KBM-7 (cell line): ENCODE data around the gene PIN1.
"Not testable (repeated sequence)": the region's sequence is repeated elsewhere in the genome, so short reads cannot be mapped to it uniquely, and the experiment has no call there.

Experiments used
- DNase-seq: peaks from one replicate; pipeline ENCODE4 v3.0.0-alpha.2; 2015
- in situ Hi-C: fragments of 300-500 bp; cut with MboI; formaldehyde crosslinking; loops from 2 replicates; pipeline ENCODE4 v1.14.3; 2020; ENCODE audit warnings: low sequenced_read_pairs, low pct_unique_long_range_greater_than_20kb, mixed read lengths

PIN1 gene

DNA sequence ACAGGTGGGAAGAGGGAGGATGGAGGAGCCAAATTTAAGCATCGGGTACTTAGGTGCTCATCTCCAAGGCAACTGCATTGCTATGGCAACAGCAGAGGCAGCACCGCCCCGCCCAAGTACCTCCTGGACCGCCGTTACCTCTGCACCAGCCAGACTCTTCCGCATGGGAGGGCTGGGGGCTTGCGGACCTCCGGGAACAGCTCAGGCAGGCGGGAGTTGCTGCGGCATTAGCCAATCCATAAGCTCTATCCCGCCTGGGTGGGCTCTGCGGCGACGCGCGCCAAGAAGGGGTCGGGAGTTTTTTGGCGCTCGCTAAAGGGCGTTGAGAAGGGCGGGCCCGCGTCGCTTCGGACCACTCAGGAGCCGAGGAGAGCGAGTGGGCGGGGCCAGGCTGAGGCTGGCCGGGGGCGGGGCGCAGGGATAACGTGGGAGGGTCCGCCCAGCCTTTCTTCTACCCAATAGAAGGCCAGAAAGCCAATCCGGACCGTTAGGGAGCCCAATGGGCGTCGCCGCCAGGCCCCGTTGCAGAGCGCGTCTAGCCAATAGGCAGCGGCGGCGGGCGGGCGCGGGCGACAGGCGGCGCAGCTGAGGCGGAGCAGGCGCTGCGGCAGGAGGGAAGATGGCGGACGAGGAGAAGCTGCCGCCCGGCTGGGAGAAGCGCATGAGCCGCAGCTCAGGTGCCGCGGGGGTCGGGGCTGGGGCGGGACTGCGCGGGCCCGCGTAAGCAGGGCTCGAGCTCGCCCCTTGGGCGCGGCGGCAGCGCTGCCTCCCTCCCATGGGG, at the start of gene PIN1:
TSS of gene PIN1 (plus strand) at position 593 of the 781 bp plus-strand sequence. CDS start at position 620, 27 bp downstream.
- in situ Hi-C loops, result no loop called here
- peak; percentile 99 for DNase-seq

GRCh38 chr19:9785367-9786331, 49.5 kb upstream of the PIN1 start:
- DNase-seq, result peak; percentile 95
- in situ Hi-C loops, result no loop called here

DNA sequence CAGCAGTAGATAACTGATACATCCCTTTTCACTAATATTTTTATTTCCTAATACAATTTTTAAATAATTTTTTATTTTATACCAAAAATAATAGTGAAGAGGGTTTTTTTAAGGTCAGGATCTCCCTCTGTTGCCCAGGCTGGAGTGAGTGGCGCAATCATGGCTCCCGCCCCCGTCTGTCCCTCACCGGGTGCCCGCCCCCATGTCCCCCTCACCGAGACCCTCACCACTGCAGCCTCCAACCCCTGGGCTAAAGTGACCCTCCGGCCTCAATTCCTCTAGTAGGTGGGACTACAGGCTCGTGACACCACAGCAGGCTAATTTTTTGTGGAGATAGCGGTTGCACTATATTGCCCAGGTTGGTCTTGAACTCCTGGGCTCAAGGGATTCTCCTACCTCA, 48.8 kb upstream of the PIN1 start:
- in situ Hi-C loops, result no loop called here
- no peak for DNase-seq

- no peak for DNase-seq
- in situ Hi-C loops, result no loop called here
Observed at GRCh38 chr19:9786819-9787218, 48.3 kb upstream of the PIN1 start.

GRCh38 chr19:9788604-9789003, 46.5 kb upstream of the PIN1 start:
- DNase-seq, in situ Hi-C loops: not testable (repeated sequence)

DNA sequence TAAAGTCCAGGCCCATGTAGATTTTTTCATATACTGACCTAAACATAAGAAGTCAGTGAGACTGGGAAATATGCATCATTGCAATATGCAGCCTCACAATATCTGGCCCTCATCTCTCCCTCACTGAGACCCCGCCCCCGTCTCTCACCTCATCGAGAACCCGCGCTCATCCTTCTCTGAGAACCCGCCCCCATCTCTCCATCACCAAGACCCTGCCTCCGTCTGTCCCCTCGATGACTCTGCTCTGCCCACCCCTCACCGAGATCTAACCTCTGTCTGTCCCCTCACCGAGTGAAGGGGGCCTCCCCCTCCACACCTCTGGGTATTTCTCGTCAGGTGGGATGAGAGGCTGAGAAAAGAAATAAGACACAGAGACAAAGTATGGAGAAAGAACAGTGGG, 46.1 kb upstream of the PIN1 start:
- in situ Hi-C loops, result no loop called here
- DNase-seq, result no peak

- in situ Hi-C loops, DNase-seq: not testable (repeated sequence)
Observed at GRCh38 chr19:9789579-9789978, 45.5 kb upstream of the PIN1 start.

- DNase-seq, in situ Hi-C loops: not testable (repeated sequence)
Observed at GRCh38 chr19:9791073-9791367, 44.1 kb upstream of the PIN1 start.

DNA sequence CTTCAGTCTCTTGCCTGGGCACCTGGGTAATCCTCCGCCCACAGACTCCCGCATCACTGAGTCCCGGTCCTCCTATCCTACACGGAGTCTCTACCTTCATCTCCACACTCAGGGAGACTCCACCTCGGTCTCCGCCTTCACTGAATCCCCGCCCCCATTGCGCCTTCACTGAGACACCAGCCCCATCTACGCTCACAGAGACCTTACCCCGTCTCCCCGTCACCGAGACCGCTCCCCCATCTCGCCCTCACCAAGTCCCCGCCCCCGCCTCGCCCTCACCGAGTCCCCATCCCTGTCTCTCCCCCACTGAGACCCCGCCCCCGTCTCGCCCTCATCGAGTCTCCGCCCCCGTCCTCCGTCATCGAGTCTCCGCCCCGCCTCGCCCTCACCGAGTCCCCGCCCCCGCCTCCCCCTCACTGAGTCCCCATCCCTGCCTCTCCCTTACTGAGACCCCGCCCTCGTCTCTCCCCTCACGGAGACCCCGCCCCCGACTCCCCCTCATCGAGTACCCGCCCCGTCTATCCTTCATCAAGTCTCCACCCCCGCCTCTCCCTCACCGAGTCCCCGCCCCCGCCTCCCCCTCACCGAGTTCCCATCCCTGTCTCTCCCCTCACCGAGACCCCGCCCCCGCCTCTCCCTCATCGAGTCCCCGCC, 43.4 kb upstream of the PIN1 start:
- peak; percentile 78 for DNase-seq
- in situ Hi-C loops, result no loop called here

DNA sequence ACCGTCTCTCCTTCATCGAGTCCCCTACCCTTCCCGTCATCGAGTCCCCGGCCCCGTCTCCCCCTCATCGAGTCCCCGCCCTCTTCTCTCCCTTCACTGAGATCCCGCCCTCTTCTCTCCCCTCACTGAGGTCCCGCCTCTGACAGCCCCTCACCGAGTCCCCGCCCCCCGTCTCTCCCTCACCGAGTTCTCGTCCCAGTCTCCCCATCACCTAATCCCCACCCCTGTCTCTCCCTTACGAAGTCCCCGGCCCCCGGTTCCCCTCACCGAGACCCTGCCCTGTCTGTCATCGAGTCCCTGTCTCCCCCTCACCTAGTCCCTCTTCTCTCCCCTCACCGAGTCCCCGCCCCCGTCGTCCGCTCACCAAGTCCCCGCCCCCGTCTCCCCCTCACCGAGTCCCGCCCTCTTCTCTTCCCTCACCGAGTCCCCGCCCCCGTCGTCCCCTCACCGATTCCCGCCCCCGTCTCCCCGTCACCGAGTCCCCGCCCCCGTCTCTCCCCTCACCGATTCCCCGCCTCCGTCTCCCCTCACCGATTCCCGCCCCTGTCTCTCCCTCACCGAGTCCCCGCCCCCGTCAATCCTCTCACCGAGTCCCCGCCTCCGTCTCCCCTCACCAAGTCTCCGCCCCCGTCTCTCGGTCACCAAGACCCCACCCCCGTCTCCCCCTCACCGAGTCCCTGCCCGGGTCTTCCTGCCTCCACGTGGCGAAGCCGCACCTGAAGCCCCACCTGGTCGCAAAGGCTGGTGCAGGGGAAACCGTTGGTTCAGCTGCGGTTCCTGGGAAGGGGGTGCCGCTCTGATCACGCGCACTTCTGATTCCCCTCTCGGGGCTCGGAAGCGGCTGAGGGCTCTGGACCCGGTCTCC, 42.7 kb upstream of the PIN1 start:
- peak; percentile 76 for DNase-seq
- in situ Hi-C loops, result no loop called here

DNA sequence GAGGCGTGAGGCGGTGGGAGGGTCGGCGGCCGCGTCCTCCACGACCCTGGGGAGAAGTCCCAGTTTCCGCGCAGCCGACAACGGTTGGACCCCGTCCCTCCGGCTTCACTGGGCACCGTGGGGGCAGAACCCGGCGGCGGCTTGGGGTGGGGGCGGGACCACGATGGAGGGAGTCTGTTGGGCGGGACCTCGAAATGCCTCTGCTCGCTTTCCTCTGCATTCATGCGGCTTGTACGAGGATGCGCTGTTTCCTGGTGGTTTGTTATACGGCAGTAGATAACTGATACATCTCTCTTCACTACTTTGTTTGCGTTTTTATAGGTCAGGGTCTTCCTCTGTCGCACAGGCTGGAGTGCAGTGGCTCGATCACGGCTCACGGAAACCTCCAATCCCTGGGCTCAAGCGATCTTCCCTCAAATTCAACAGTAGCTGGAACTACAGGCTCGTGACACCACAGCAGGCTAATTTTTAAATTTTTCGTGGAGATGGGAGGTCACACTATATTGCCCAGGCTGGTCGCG, 42.0 kb upstream of the PIN1 start:
- in situ Hi-C loops, result no loop called here
- no peak for DNase-seq

GRCh38 chr19:9796113-9796773, 38.9 kb upstream of the PIN1 start:
- DNase-seq, result peak; percentile 96
- in situ Hi-C loops, result no loop called here

GRCh38 chr19:9797871-9798270, 37.2 kb upstream of the PIN1 start:
- in situ Hi-C loops, result no loop called here
- DNase-seq, result no peak

DNA sequence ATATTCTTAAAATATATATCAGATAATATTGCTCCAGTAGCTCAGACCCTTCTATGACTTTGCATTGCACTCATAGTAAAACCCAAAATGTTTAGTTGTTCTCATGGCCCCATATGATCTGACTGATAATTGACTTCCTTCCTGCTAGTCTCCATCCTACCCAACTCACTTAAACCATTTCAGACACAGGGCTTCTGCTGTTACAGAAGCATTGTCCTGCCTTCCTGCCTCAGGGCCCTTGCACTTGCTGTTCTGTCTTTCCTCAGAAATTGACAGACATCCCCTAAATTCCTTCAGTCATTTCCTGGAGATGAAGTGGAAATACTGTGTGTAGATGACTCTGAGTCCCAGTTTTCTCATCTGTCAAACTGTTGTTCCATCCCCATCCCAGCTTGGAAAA, 36.0 kb upstream of the PIN1 start:
- in situ Hi-C loops, result no loop called here
- DNase-seq, result no peak

- no peak for DNase-seq
- in situ Hi-C loops, result no loop called here
Observed at GRCh38 chr19:9801976-9802375, 33.1 kb upstream of the PIN1 start.

- in situ Hi-C loops, result no loop called here
- no peak for DNase-seq
Observed at GRCh38 chr19:9806803-9807202, 28.3 kb upstream of the PIN1 start.

DNA sequence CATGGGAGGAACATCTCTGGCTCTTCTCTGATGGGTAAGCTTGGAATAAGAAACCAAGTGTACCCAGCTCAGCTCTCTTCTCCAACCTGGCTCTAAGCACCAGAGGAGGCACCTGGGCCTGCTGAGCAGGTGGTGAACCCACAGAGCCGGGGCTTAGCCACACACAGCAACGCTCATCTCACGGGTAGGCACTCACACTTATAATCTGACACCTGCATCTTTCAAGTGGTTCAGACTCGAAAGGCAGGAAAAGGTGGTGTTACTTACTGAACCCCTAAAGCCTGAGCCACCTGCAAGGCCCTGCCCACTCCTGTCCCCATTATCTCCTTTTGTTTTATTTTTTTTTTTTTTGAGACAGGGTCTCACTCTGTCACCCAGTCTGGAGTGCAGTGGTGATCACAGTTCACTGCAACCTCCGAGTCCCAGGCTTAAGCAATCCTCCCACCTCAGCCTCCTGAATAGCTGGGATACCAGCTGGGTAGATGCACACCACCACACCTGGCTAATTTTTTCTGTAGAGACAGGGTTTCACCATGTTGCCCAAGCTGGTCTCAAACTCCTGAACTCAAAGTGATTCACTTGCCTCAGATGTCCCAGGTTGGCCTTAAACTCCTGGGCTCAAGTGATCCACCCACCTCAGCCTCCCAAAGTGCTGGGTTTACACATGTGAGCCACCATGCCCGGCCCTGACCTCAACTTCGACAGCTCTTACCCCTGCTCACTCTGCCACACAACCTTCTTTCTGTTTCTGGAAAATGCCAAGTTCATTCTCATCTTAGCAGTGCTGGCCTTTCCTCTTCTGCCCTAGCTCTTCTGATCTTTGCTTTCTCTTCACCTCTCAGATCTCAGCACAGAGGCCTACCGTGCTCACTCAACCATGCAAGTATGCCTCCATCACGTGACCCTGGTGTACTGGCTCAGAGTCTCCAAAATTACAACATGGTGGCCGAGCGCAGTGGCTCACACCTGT, 26.0 kb upstream of the PIN1 start:
- in situ Hi-C loops, result no loop called here
- no peak for DNase-seq
